ENCODE measurements around the gene MYD88.

The MYD88 gene

GRCh38 chr3:38163841-38164642 lies 25.6 kb downstream of the MYD88 start:
- Histone ChIP-seq H3K4me3 (ENCODE audit: insufficient read depth, low read length, poor library complexity, severe bottlenecking) (peak overlapping the region; percentile 77), H3K79me2 (ENCODE audit: insufficient read depth, low read length) (peaks cover 35% of the 10 kb centered on the region), H3K27me3 (ENCODE audit: low read length) (no peaks in the 10 kb centered on the region), H3K9ac (ENCODE audit: low read length) (peak overlapping the region; percentile 88), H2AFZ (ENCODE audit: low read depth, low read length, severe bottlenecking) (peak overlapping the region; percentile 76), H3K9me2 (replicated peaks; ENCODE audit: insufficient read depth, low read length) (no peaks in the 10 kb centered on the region), H3K27ac (ENCODE audit: low read depth, low read length) (peak overlapping the region; percentile 88), H3K36me3 (ENCODE audit: low read length) (no peaks in the 10 kb centered on the region), H3F3A (ENCODE audit: insufficient read depth) (peaks cover 16% of the 10 kb centered on the region), H3K4me2 (ENCODE audit: low read depth, low read length, poor library complexity, severe bottlenecking) (peak overlapping the region; percentile 95), H4K20me1 (ENCODE audit: low read depth, low read length) (peaks cover 10% of the 10 kb centered on the region), H3K9me3 (ENCODE audit: insufficient read depth, low read length) (no peaks in the 10 kb centered on the region)
- TF ChIP-seq EZH2phosphoT487 (conservative IDR thresholded peaks at IDR 0.05; ENCODE audit: low read length) (no peak), CTCF (IDR thresholded peaks at IDR 0.05; ENCODE audit: insufficient read depth, low read length, poor library complexity, severe bottlenecking) (no peak)

- no peak for TF ChIP-seq EZH2phosphoT487 (conservative IDR thresholded peaks at IDR 0.05; ENCODE audit: low read length)
- TF ChIP-seq CTCF (IDR thresholded peaks at IDR 0.05; ENCODE audit: insufficient read depth, low read length, poor library complexity, severe bottlenecking) = no peak
- Histone ChIP-seq H3K27ac (ENCODE audit: low read depth, low read length) (peak overlapping the region; percentile 88), H3K9me3 (ENCODE audit: insufficient read depth, low read length) (no peaks in the 10 kb centered on the region), H4K20me1 (ENCODE audit: low read depth, low read length) (peaks cover 10% of the 10 kb centered on the region), H3K27me3 (ENCODE audit: low read length) (no peaks in the 10 kb centered on the region), H3F3A (ENCODE audit: insufficient read depth) (peaks cover 16% of the 10 kb centered on the region), H3K36me3 (ENCODE audit: low read length) (no peaks in the 10 kb centered on the region), H2AFZ (ENCODE audit: low read depth, low read length, severe bottlenecking) (peak overlapping the region; percentile 76), H3K79me2 (ENCODE audit: insufficient read depth, low read length) (peaks cover 41% of the 10 kb centered on the region), H3K9ac (ENCODE audit: low read length) (peak overlapping the region; percentile 88), H3K9me2 (replicated peaks; ENCODE audit: insufficient read depth, low read length) (no peaks in the 10 kb centered on the region), H3K4me2 (ENCODE audit: low read depth, low read length, poor library complexity, severe bottlenecking) (peak overlapping the region; percentile 95), H3K4me3 (ENCODE audit: insufficient read depth, low read length, poor library complexity, severe bottlenecking) (peak overlapping the region; percentile 77)
These were observed 26.1 kb downstream of the MYD88 start for GRCh38 chr3:38164643-38164951.

- no peaks in the 10 kb centered on the region for H3K27me3 ChIP-seq (ENCODE audit: low read length)
- H3F3A ChIP-seq (ENCODE audit: insufficient read depth) = peaks cover 16% of the 10 kb centered on the region
- peaks cover 10% of the 10 kb centered on the region for H4K20me1 ChIP-seq (ENCODE audit: low read depth, low read length)
- peak within 1 kb of the TSS; percentile 95 for H3K4me2 ChIP-seq (ENCODE audit: low read depth, low read length, poor library complexity, severe bottlenecking)
- H3K36me3 ChIP-seq (ENCODE audit: low read length) = no peaks in the 10 kb centered on the region
- H3K27ac ChIP-seq (ENCODE audit: low read depth, low read length) = peak within 1 kb of the TSS; percentile 88
- H3K79me2 ChIP-seq (ENCODE audit: insufficient read depth, low read length) = peaks cover 46% of the 10 kb centered on the region
- H3K9ac ChIP-seq (ENCODE audit: low read length) = peak within 1 kb of the TSS; percentile 88
- no peaks in the 10 kb centered on the region for H3K9me3 ChIP-seq (ENCODE audit: insufficient read depth, low read length)
- H3K9me2 ChIP-seq (replicated peaks; ENCODE audit: insufficient read depth, low read length) = no peaks in the 10 kb centered on the region
- H2AFZ ChIP-seq (ENCODE audit: low read depth, low read length, severe bottlenecking) = peak within 1 kb of the TSS; percentile 81
- TF ChIP-seq EZH2phosphoT487 (conservative IDR thresholded peaks at IDR 0.05; ENCODE audit: low read length) (no peak), CTCF (IDR thresholded peaks at IDR 0.05; ENCODE audit: insufficient read depth, low read length, poor library complexity, severe bottlenecking) (no peak)
- peak within 1 kb of the TSS; percentile 79 for H3K4me3 ChIP-seq (ENCODE audit: insufficient read depth, low read length, poor library complexity, severe bottlenecking)
These were observed 26.7 kb downstream of the MYD88 start, which contains the start of gene OXSR1 for GRCh38 chr3:38164952-38165721. Gene OXSR1 (plus strand): TSS chr3:38165537. CDS start chr3:38165877, 340 bp downstream.
